Panc1 (cell line): ENCODE data around the gene CCDC152. TPM values are rescaled to one million over a fixed set of nuclear protein-coding genes. Genes with fewer than 3 reads are reported as not detected.

Experiments used
- ATAC-seq: fragments of 200-7000 bp; cut with Tn5 transposase; 2 replicates; pipeline ENCODE4 v1.9.1; 2020; ENCODE audit warnings: mild to moderate bottlenecking, moderate library complexity
- BruUV-seq: library from RNA; stranded (reverse); fragments of 400-500 nt; replicated peaks from 2 replicates; lab custom pipeline; 2021; lab: Mats Ljungman, UMichigan
- CTCF ChIA-PET: fragments of 300-600 bp; sonication (Branson Sonifier 250); formaldehyde crosslinking; loops from one replicate; lab custom pipeline; 2022; ENCODE audit warnings: antibody characterized with exemption; lab: Charles Lee
- POLR2A ChIA-PET: fragments of 300-600 bp; sonication (Branson Sonifier 250); formaldehyde crosslinking; loops from one replicate; lab custom pipeline; 2022; ENCODE audit warnings: antibody characterized with exemption; lab: Charles Lee
- DNase-seq: peaks from one replicate; pipeline ENCODE4 v3.0.0-alpha.2; 2010; ENCODE audit warnings: low read depth, low spot score
- H3K27ac ChIP-seq: 2 replicates; pipeline ENCODE4 v1.5.1; 2011; ENCODE audit warnings: mild to moderate bottlenecking, low read length, inconsistent platforms
- H3K27me3 ChIP-seq: fragments of 200-500 bp; sonication (Bioruptor generic); 2 replicates; pipeline ENCODE4 v1.6.0; 2014; ENCODE audit warnings: low read length, inconsistent platforms; ENCODE audit not compliant: control insufficient read depth, insufficient read depth
- H3K36me3 ChIP-seq: fragments of 200-500 bp; sonication (Bioruptor generic); 2 replicates; pipeline ENCODE4 v1.5.1; 2014; ENCODE audit warnings: inconsistent platforms, mild to moderate bottlenecking, low read length, moderate library complexity; ENCODE audit not compliant: control insufficient read depth, insufficient read depth
- H3K4me1 ChIP-seq: 2 replicates; pipeline ENCODE4 v1.5.1; 2011; ENCODE audit warnings: inconsistent platforms, mild to moderate bottlenecking, low read length, moderate library complexity; ENCODE audit not compliant: control insufficient read depth, insufficient read depth
- H3K4me3 ChIP-seq, 2 experiments: 2 replicates each; pipeline ENCODE4 v1.5.1; 2011 to 2012; ENCODE audit warnings: low read depth in 2 of 2, low read length in 2 of 2, mild to moderate bottlenecking in 2 of 2, inconsistent platforms in 1 of 2, moderate library complexity in 1 of 2
- H3K9me3 ChIP-seq: fragments of 200-500 bp; sonication (Bioruptor generic); 2 replicates; pipeline ENCODE4 v1.5.1; 2014; ENCODE audit warnings: low read depth, mild to moderate bottlenecking, inconsistent platforms, low read length, moderate library complexity; ENCODE audit not compliant: control insufficient read depth, insufficient read depth
- POLR2AphosphoS5 ChIP-seq: IDR thresholded peaks from 2 replicates; pipeline ENCODE4 v1.6.1; 2012; ENCODE audit warnings: mild to moderate bottlenecking, low read depth, low read length, moderate library complexity
- SIN3A ChIP-seq: IDR thresholded peaks from 2 replicates; pipeline ENCODE4 v1.6.1; 2012; ENCODE audit warnings: low read depth, mild to moderate bottlenecking, low read length, moderate library complexity, borderline replicate concordance; ENCODE audit not compliant: insufficient read depth
- TCF7L2 ChIP-seq: IDR thresholded peaks from 2 replicates; pipeline ENCODE4 v1.6.1; 2011; ENCODE audit warnings: mild to moderate bottlenecking, low read depth, low read length, inconsistent platforms
- in situ Hi-C: cut with HindIII; loops from 2 replicates; pipeline ENCODE4 v1.10.0; 2016; ENCODE audit warnings: low sequenced_read_pairs, low pct_unique_long_range_greater_than_20kb
- intact Hi-C: fragments of 100-400 bp; cut with micrococcal nuclease; formaldehyde crosslinking; loops from one replicate; pipeline ENCODE4 v1.10.0; 2022; ENCODE audit not compliant: unreplicated experiment
- total RNA-seq: library from RNA; stranded (reverse); gene quantifications from one replicate; pipeline ENCODE4 v1.2.1, GENCODE V29; 2021; ENCODE audit not compliant: unreplicated experiment
- TF ChIP-seq, protein P1 (sequence below), 2 experiments: IDR thresholded peaks; 2 replicates each; pipeline ENCODE4 v1.6.1; 2011 to 2012; ENCODE audit warnings: low read depth in 2 of 2, control low read depth in 1 of 2, low read length in 1 of 2, mild to moderate bottlenecking in 1 of 2, moderate library complexity in 1 of 2; ENCODE audit not compliant: insufficient read depth in 1 of 2
- TF ChIP-seq, protein P2 (sequence below): fragments of 450-650 bp; IDR thresholded peaks from 2 replicates; pipeline ENCODE4 v1.5.1; 2017; ENCODE audit warnings: mild to moderate bottlenecking

CCDC152 gene
- total RNA-seq, 1 experiment from 2014 or later: not detected

- ATAC-seq (no peak), DNase-seq (no peak)
- Histone ChIP-seq H3K9me3 (no peaks in the 10 kb centered on the region), H3K27ac (no peak overlapping the region), H3K27me3 (peaks cover 10% of the 10 kb centered on the region), H3K4me1 (no peaks in the 10 kb centered on the region), H3K4me3 (no peak overlapping the region), H3K36me3 (no peaks in the 10 kb centered on the region)
- ChIA-PET POLR2A (no interaction called here), CTCF (interaction anchor here (0.9 kb wide), 1 partner anchor 345 kb away, joined by 4 read pairs; the partner anchor contains the start of gene GHR)
- TF ChIP-seq SIN3A (no peak), POLR2AphosphoS5 (no peak), TCF7L2 (no peak)
- TF ChIP-seq, protein P1, sequence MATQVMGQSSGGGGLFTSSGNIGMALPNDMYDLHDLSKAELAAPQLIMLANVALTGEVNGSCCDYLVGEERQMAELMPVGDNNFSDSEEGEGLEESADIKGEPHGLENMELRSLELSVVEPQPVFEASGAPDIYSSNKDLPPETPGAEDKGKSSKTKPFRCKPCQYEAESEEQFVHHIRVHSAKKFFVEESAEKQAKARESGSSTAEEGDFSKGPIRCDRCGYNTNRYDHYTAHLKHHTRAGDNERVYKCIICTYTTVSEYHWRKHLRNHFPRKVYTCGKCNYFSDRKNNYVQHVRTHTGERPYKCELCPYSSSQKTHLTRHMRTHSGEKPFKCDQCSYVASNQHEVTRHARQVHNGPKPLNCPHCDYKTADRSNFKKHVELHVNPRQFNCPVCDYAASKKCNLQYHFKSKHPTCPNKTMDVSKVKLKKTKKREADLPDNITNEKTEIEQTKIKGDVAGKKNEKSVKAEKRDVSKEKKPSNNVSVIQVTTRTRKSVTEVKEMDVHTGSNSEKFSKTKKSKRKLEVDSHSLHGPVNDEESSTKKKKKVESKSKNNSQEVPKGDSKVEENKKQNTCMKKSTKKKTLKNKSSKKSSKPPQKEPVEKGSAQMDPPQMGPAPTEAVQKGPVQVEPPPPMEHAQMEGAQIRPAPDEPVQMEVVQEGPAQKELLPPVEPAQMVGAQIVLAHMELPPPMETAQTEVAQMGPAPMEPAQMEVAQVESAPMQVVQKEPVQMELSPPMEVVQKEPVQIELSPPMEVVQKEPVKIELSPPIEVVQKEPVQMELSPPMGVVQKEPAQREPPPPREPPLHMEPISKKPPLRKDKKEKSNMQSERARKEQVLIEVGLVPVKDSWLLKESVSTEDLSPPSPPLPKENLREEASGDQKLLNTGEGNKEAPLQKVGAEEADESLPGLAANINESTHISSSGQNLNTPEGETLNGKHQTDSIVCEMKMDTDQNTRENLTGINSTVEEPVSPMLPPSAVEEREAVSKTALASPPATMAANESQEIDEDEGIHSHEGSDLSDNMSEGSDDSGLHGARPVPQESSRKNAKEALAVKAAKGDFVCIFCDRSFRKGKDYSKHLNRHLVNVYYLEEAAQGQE (IDR thresholded peaks at IDR 0.05; ENCODE audit: insufficient read depth in 1 of 2, low read depth in 2 of 2, low read length in 1 of 2): no peak
- TF ChIP-seq, protein P2, sequence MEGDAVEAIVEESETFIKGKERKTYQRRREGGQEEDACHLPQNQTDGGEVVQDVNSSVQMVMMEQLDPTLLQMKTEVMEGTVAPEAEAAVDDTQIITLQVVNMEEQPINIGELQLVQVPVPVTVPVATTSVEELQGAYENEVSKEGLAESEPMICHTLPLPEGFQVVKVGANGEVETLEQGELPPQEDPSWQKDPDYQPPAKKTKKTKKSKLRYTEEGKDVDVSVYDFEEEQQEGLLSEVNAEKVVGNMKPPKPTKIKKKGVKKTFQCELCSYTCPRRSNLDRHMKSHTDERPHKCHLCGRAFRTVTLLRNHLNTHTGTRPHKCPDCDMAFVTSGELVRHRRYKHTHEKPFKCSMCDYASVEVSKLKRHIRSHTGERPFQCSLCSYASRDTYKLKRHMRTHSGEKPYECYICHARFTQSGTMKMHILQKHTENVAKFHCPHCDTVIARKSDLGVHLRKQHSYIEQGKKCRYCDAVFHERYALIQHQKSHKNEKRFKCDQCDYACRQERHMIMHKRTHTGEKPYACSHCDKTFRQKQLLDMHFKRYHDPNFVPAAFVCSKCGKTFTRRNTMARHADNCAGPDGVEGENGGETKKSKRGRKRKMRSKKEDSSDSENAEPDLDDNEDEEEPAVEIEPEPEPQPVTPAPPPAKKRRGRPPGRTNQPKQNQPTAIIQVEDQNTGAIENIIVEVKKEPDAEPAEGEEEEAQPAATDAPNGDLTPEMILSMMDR: no peak
- intact Hi-C loops (loop anchor here (5.0 to 10.0 kb wide), 3 partner anchors 183 to 911 kb away; partner anchors contain the start of gene GHR), in situ Hi-C loops (no loop called here)
- no TSS peak for BruUV-seq
Observed at GRCh38 chr5:42768106-42768504, 11.5 kb downstream of the CCDC152 start.

DNA sequence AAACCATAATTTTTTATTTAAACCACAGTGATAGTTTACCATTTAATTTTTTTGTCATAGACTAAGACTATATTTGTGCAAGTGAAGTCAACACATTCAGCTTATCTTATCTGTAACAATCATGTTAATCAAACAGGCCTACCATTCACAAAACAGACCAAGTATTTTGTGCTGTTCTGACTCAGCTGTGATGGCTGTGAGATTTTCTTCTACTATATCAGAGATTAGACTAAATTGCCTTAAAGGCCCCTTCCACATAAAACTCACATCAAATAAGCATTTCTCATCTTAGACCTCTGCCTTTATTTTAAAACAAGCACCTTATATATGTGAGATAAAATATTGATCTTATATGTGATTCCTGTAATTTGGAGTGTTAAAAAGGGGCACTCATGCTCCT is 13.4 kb downstream of the CCDC152 start:
- CTCF ChIA-PET: interaction anchor here (0.5 kb wide), 1 partner anchor 119 kb away, joined by 3 read pairs; no protein-coding TSS in a partner anchor
- no TSS peak for BruUV-seq
- no peaks in the 10 kb centered on the region for H3K36me3 ChIP-seq
- no peak for TF ChIP-seq TCF7L2
- TF ChIP-seq, protein P2: no peak
- no peak for TF ChIP-seq POLR2AphosphoS5
- TF ChIP-seq SIN3A: no peak
- TF ChIP-seq, protein P1 (IDR thresholded peaks at IDR 0.05; ENCODE audit: insufficient read depth in 1 of 2, low read depth in 2 of 2, low read length in 1 of 2): no peak
- no peak for DNase-seq
- H3K27ac ChIP-seq: no peak overlapping the region
- peaks cover 19% of the 10 kb centered on the region for H3K27me3 ChIP-seq
- no peaks in the 10 kb centered on the region for H3K4me1 ChIP-seq
- POLR2A ChIA-PET: no interaction called here
- no peak for ATAC-seq
- intact Hi-C loops (no loop called here), in situ Hi-C loops (no loop called here)
- no peak overlapping the region for H3K4me3 ChIP-seq
- H3K9me3 ChIP-seq: no peaks in the 10 kb centered on the region
